ENCODE data around the gene L1CAM. TPM values are rescaled to one million over a fixed set of nuclear protein-coding genes. Genes with fewer than 3 reads are reported as not detected.

The L1CAM gene
- total and polyA plus RNA-seq, 2 donors (not counting 1 experiment from before 2014, with no cell fraction given) = 9.4 to 19.9 TPM

- no peak for ATAC-seq (ENCODE audit: low read depth)
- Histone ChIP-seq H2AFZ (ENCODE audit: insufficient read depth, low read depth, low read length, poor library complexity, severe bottlenecking) (no peak overlapping the region), H3K79me2 (ENCODE audit: control insufficient read depth, insufficient read depth, low read length) (peaks cover 24% of the 10 kb centered on the region), H3K27me3 (replicated peaks in 1 of 4; ENCODE audit: control extremely low read depth in 1 of 4, control insufficient read depth in 3 of 4, insufficient read depth in 4 of 4, low read length in 3 of 4) (no peaks in the 10 kb centered on the region), H3K36me3 (replicated peaks in 1 of 2; ENCODE audit: control extremely low read depth in 1 of 2, control insufficient read depth in 1 of 2, extremely low read depth in 1 of 2, insufficient read depth in 2 of 2, low read length in 1 of 2) (peaks cover 0 to 23% of the 10 kb centered on the region in 2 experiments), H3K27ac (ENCODE audit: low read length in 2 of 2) (no peak overlapping the region), H3K4me2 (replicated peaks; ENCODE audit: low read depth, low read length, poor library complexity, severe bottlenecking) (no peak overlapping the region), H4K20me1 (ENCODE audit: control insufficient read depth, insufficient read depth, low read length, poor library complexity, severe bottlenecking) (no peaks in the 10 kb centered on the region), H3K4me1 (ENCODE audit: control insufficient read depth in 2 of 2, insufficient read depth in 2 of 2, low read length in 2 of 2) (peaks cover 15 to 30% of the 10 kb centered on the region in 2 donors), H3K9me3 (ENCODE audit: control extremely low read depth in 1 of 3, control insufficient read depth in 2 of 3, insufficient read depth in 1 of 3, low read length in 2 of 3) (no peaks in the 10 kb centered on the region), H3K9ac (ENCODE audit: low read length) (no peak overlapping the region), H3K4me3 (ENCODE audit: control extremely low read depth in 1 of 5, extremely low read depth in 1 of 5, insufficient read depth in 1 of 5, low read depth in 2 of 5, low read length in 4 of 5) (no peak overlapping the region)
- ChIA-PET POLR2A (no interaction called here), CTCF (interaction anchor here (7.4 to 13.1 kb wide), 2 partner anchors 14 to 15 kb away, joined by 59 to 325 read pairs; partner anchors contain the start of gene RENBP)
- peaks cover 19% of the 10 kb centered on the region for H3K4me1 Mint-ChIP-seq
- H3K4me3 Mint-ChIP-seq = no peak overlapping the region
- intact Hi-C loops (cut with micrococcal nuclease) = no loop called here
- H3K27ac Mint-ChIP-seq = no peak overlapping the region
- H3K9me3 Mint-ChIP-seq (ENCODE audit: insufficient read depth) = no peaks in the 10 kb centered on the region
- H3K27me3 Mint-ChIP-seq = no peaks in the 10 kb centered on the region
- no peak for DNase-seq
- 98% methylated on average over 6 of the region's 13 CpGs for WGBS (ENCODE audit: insufficient coverage)
- TF ChIP-seq CTCF (IDR thresholded peaks at IDR 0.05) (no peak), EZH2 (IDR thresholded peaks at IDR 0.05; ENCODE audit: borderline replicate concordance, insufficient read depth, low read depth, low read length, poor library complexity, severe bottlenecking) (no peak)
Measured at GRCh38 chrX:153932220-153932915, 46.4 kb upstream of the L1CAM start.

GRCh38 chrX:153931748-153932147, 45.8 kb upstream of the L1CAM start:
- DNase-seq (no peak), ATAC-seq (ENCODE audit: low read depth) (no peak)
- 90% methylated on average over 4 of the region's 13 CpGs for WGBS (ENCODE audit: insufficient coverage)
- Mint-ChIP-seq H3K9me3 (ENCODE audit: insufficient read depth) (no peaks in the 10 kb centered on the region), H3K4me1 (peaks cover 23% of the 10 kb centered on the region), H3K27me3 (no peaks in the 10 kb centered on the region), H3K27ac (no peak overlapping the region), H3K4me3 (no peak overlapping the region)
- no peak overlapping the region for H3K9ac ChIP-seq (ENCODE audit: low read length)
- no peak overlapping the region for H3K4me3 ChIP-seq (ENCODE audit: control extremely low read depth in 1 of 5, extremely low read depth in 1 of 5, insufficient read depth in 1 of 5, low read depth in 2 of 5, low read length in 4 of 5)
- H2AFZ ChIP-seq (ENCODE audit: insufficient read depth, low read depth, low read length, poor library complexity, severe bottlenecking) = no peak overlapping the region
- H3K27me3 ChIP-seq (replicated peaks in 1 of 4; ENCODE audit: control extremely low read depth in 1 of 4, control insufficient read depth in 3 of 4, insufficient read depth in 4 of 4, low read length in 3 of 4) = no peaks in the 10 kb centered on the region
- peaks cover 0 to 23% of the 10 kb centered on the region in 2 experiments for H3K36me3 ChIP-seq (replicated peaks in 1 of 2; ENCODE audit: control extremely low read depth in 1 of 2, control insufficient read depth in 1 of 2, extremely low read depth in 1 of 2, insufficient read depth in 2 of 2, low read length in 1 of 2)
- no peaks in the 10 kb centered on the region for H4K20me1 ChIP-seq (ENCODE audit: control insufficient read depth, insufficient read depth, low read length, poor library complexity, severe bottlenecking)
- peaks cover 17 to 36% of the 10 kb centered on the region in 2 donors for H3K4me1 ChIP-seq (ENCODE audit: control insufficient read depth in 2 of 2, insufficient read depth in 2 of 2, low read length in 2 of 2)
- no peaks in the 10 kb centered on the region for H3K9me3 ChIP-seq (ENCODE audit: control extremely low read depth in 1 of 3, control insufficient read depth in 2 of 3, insufficient read depth in 1 of 3, low read length in 2 of 3)
- intact Hi-C loops (cut with micrococcal nuclease) = no loop called here
- CTCF ChIA-PET = interaction anchor here (13.1 kb wide), 1 partner anchor 15 kb away, joined by 325 read pairs; the partner anchor contains the start of gene RENBP
- TF ChIP-seq CTCF (IDR thresholded peaks at IDR 0.05) (no peak), EZH2 (IDR thresholded peaks at IDR 0.05; ENCODE audit: borderline replicate concordance, insufficient read depth, low read depth, low read length, poor library complexity, severe bottlenecking) (no peak)
- no peak overlapping the region for H3K4me2 ChIP-seq (replicated peaks; ENCODE audit: low read depth, low read length, poor library complexity, severe bottlenecking)
- no peak overlapping the region for H3K27ac ChIP-seq (ENCODE audit: low read length in 2 of 2)
- POLR2A ChIA-PET = no interaction called here
- peaks cover 24% of the 10 kb centered on the region for H3K79me2 ChIP-seq (ENCODE audit: control insufficient read depth, insufficient read depth, low read length)
